Measurements from ENCODE around the gene ARGLU1. TPM values are rescaled to one million over a fixed set of nuclear protein-coding genes. Genes with fewer than 3 reads are reported as not detected.

The ARGLU1 gene
- total RNA-seq, 1 donor from 2014 or later, result 150 TPM

DNA sequence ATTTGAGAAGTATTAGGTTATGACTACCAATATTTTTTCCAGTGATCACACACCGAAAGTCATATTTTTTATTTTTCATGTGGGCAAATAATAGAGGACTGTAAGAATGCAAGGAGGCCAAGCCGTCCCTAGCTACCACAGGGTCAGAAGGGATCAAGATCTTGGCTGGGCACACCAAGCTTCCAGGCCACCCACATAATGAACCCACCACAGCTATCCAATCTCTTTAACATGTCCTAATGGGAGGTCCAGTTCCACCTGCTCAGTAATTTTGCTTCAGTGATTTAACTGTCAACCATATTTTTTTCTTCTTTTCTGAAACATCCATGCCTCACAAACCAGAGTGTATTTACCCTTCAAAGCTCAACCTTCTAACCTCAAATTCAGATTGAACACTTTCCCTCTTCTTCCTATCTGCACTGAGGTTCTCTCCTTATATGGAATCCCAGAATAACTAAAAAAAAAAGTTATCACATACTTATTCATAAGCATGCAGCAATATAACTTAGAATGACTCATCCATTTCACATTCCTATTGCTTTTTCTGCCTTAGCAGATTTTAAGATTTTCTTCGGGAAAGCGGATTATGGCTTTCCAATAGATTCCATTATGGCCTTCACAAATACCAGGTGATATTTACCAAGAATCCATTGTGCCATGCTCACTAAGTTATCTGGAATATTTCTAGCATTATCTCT is 12.2 kb downstream of the ARGLU1 start:
- no peak for DNase-seq (ENCODE audit: low spot score)
- intact Hi-C loops (cut with DNase I), result no loop called here

DNA sequence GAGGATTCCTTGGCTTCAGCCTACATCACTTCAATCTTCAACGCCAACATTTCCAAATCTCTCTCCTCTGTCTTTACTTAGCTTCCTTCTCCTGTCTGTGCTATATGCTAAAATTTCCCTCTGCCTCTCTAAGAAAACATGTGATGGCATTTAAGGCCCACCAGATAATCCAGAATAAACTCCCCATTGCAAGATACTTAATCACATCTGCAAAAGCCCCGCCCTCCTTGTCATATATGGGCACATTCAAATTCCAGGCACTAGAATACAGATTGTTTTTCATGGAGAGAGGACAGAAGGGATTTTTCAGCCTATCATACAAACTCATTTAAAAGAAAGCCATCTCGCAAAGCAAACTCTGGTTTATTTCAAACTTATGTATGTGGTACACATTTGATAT is 16.2 kb downstream of the ARGLU1 start:
- ATAC-seq (no peak), DNase-seq (ENCODE audit: low spot score) (no peak)
- intact Hi-C loops (cut with DNase I), result no loop called here

More for the DNA sequence above, 12.2 kb downstream of the ARGLU1 start:
- ATAC-seq, result peak; percentile 49

DNA sequence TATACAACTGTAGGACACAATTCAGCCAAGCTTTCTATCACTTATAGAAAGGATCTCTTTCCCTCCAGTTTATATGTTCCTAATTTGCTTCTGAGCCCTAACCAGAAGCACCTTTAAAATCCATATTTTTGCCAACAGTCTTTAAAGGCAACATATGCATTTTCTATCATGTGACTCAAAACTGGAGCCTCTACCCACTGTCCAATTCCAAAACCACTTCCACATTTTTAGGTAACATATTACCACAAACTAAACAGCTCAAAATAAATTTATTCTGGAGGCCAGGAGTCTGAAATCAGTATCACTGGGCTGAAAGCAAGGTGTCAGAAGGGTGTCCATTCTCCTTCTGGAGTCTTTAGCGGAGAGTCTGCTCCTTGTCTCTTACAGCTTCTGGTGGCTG is 16.6 kb downstream of the ARGLU1 start:
- ATAC-seq, result no peak
- DNase-seq (ENCODE audit: low spot score), result no peak
- intact Hi-C loops (cut with DNase I), result no loop called here

DNA sequence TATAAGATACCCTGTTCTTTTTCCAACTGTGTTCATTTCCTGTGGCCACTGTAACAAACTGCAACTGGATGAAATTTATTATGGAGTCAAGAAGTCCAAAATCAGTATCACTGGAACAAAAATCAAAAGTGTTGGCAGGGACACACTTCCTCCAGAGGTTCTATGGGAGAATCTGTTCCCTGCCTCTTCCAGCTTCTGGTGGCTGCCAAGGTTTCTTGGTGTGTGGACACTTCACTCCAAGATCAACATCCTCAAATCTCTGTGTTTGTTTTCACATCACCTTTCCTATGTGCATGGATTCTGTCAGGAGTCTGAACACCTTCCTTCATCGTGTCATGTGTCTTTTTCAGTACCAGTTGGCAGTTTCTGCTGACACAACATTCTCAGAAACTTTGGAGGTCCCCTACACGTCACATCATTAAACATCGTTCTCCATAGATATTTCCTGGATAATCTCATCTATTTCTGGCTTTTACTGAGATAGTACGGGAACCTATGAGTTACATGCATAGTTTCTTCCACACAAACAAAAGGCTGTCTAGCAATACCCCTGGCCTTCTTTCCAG is 17.3 kb downstream of the ARGLU1 start:
- peak; percentile 41 for ATAC-seq

DNA sequence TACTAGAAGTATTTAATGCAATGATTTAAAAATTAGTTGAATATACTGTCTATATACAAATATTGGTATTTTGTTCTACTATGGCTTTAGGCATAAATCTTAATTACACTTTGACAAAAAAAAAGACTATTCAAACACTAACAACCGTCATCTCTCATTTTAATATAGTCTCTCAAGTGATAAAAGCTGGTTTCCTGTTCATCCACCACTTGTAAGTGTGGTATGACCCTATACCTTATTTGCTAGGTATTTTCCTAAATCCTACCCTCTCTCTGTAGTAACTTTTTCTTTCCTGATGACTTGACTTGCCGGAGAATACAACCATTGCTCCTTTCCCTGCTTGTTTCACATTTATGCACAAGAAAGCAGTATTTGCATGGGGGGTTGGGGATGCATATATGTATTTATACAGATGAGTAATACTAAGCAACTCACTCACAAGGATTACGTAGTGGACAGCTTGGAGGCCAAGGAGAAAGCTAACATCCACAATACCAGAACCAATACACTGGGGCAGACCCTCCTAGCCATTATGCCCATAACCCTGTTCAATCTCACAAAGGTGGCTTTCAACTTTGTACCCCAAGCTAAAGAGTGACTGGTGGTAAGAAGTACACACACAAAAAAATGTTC is 19.8 kb downstream of the ARGLU1 start:
- DNase-seq (ENCODE audit: low spot score), result no peak
- no peak for ATAC-seq
- intact Hi-C loops (cut with DNase I), result no loop called here

More for the DNA sequence above, 17.3 kb downstream of the ARGLU1 start:
- DNase-seq (ENCODE audit: low spot score), result no peak
- intact Hi-C loops (cut with DNase I), result no loop called here

DNA sequence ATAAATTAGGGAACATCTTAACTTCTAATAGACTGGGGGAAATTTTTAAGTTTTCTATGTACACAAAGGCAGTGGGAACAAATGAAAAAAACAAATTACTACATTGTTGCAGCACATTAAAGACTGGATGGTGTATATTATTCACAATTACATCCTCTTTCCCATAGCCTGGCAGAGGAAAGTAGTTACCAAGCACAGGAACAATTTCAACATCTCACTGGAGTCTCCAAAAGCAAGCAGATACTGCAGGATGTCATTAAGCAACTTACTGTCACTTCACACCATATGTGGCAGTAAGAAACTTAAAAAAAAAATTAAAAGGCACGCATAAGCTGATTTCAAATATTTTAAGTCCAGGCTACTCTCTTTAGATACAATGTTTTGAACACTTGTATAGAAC is 26.1 kb downstream of the ARGLU1 start:
- ATAC-seq, result no peak

DNA sequence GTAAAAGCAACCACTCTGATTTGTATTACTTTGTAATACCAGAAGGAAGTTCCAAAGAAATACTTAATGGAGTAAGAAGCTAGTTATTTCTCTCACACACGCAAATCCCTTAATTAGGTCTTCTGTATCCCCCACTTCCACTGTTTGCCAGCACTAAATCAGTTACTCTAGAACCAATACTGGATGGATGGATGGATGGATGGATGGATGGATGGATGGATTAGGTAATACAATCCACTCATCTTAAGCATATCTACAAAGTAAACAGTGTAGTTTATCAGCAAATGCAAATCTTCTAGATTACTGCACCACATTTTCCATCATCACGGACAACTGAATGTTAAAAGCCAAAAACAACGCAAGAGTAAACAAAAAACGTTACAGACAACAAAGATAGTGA is 27.3 kb downstream of the ARGLU1 start:
- ATAC-seq, result no peak
- intact Hi-C loops (cut with DNase I), result no loop called here

More for the DNA sequence above, 26.1 kb downstream of the ARGLU1 start:
- intact Hi-C loops (cut with DNase I), result no loop called here
- no peak for DNase-seq (ENCODE audit: low spot score)

DNA sequence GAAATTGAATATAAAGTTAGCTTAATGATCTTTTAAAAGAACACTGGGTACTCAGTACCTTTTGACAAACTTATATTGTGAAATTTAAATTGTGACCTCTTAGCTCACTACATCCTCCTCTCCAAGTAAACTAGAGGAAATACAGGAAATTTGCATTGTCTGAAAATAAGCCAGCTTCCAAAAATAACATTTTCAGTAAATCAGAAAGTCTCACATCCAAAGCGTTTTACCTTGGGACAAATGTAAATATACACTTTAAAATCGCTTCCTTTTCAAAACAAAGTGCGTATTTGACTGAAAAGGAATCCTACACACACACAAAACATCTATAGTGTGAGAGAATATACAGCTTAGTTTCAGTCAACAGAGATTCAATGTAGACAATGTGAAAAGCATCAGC is 30.4 kb downstream of the ARGLU1 start:
- intact Hi-C loops (cut with DNase I), result no loop called here
- no peak for ATAC-seq

More for the DNA sequence above, 27.3 kb downstream of the ARGLU1 start:
- DNase-seq (ENCODE audit: low spot score), result no peak

DNA sequence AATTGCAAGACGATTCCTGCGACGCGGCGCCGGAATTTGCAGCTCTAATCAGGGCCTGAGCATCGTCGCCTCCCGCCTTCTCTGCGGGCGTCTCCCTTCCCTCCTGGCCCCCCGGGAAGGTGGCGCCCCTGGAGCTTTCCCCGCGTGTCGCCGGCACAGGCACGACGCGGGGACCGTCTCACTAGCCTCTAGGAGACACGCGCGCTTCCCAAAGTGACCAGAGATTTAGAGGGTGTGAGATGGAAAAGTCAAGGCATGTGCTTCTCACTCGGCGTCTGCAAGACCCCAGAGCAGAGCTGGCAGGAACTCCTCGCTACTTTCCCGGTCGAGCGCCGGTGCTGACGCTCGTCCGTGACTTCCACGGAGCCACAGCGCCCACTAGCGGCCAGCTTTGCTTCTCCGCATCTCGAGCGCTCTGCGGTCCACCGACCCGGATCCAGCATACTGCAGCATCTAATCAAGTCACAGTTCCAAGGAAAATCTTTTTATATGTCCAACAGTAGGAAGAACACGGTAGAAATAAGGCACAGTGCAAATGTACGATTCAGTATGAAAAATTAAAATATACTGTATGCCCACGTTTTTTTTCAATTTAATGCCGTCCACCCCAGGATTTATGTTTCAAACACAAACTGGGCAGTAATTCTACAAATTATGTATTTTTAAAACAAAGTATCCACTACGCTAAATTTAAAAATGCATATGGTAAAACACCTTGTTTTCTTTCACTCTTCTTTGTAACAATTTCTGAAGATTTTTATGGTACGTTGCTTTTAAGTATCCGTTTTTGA is 31.5 kb downstream of the ARGLU1 start:
- peak; percentile 97 for DNase-seq (ENCODE audit: low spot score)
- peak; percentile 85 for ATAC-seq
- intact Hi-C loops (cut with DNase I), result no loop called here

More for the DNA sequence above, 30.4 kb downstream of the ARGLU1 start:
- no peak for DNase-seq (ENCODE audit: low spot score)

DNA sequence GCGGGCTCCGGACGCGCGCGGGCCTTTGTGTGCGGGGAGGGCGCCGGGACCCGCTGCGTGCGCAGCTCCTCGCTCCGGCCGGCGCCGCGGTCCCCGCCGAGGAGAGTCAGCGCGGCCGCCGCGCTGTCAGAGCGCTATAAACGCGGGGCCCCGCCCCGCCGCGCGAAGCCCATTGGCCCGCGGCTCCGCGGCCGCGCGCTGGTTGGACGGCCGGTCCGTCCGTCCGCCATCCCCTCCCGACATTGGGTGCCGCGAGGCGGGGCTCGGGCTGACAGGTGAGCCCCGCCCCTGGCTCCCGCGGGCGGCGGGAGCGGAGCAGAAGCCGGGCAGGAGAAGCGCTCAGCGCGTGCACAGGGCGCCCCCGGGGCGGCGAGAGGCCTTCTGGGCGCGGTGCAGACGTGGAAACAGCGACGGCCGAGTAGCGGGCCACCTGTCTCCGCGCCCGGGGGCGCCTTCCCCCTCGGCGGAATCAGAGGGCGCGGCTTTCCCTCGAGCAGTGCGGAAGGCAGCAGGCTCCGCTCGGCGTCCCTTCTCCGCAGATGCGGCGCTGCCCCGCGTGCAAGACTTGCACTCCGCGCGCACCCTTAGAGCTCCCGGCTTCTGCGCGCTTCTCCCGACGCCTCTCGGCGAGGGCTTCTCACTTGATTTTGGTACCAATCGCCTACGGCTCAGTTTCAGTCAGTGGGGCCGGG is 32.2 kb downstream of the ARGLU1 start, which contains the start of gene EFNB2:
EFNB2 (minus strand) TSS at position 111 of the 692 bp plus-strand sequence. CDS start 698 bp downstream, outside the sequence.
- ATAC-seq (peak; percentile 92), DNase-seq (ENCODE audit: low spot score) (peak; percentile 90)
- intact Hi-C loops (cut with DNase I), result no loop called here

DNA sequence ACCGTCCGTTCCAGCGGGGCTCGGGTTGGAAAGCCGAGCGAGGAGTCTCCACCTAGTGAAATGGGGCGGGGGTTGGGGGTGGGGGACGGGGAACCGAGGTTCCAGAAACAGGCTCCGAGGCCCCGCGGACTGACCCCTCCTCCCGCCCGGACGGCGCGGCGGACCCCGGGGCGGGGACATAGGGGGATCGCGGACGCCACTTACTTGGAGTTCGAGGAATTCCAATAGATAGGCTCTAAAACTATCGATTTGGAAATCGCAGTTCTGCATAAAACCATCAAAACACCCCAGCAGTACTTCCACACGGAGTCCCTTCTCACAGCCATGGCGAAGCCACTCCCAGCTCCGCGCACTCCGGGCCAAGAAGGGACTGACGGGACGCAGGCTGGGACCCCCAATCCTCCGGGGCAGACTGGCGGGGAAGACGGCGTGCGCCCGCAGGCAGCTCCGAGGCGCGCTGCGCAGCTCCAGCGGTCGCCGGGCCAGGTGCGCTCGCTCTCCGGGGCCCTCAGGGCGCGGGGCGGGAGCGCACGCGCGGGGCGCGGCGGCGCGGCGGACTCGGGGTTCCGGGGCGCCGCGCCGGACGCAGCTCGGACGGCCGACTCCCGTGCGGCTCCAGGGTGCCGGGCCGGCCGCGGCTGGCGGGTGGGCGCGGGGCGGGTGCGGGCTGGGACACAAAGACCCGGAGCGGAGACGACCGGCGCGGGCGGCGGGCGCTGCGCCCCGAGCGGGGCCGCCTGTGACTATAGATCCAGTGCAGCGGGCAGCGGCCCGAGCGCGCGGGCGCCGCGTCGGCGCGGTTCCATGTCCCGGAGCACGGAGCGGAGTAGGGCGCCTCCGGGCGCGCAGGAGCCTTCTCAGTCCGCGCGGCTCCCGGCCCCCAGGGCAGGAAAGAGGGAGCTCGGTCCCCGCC is 33.0 kb downstream of the ARGLU1 start:
- intact Hi-C loops (cut with DNase I), result no loop called here
- DNase-seq (ENCODE audit: low spot score), result no peak
- no peak for ATAC-seq

DNA sequence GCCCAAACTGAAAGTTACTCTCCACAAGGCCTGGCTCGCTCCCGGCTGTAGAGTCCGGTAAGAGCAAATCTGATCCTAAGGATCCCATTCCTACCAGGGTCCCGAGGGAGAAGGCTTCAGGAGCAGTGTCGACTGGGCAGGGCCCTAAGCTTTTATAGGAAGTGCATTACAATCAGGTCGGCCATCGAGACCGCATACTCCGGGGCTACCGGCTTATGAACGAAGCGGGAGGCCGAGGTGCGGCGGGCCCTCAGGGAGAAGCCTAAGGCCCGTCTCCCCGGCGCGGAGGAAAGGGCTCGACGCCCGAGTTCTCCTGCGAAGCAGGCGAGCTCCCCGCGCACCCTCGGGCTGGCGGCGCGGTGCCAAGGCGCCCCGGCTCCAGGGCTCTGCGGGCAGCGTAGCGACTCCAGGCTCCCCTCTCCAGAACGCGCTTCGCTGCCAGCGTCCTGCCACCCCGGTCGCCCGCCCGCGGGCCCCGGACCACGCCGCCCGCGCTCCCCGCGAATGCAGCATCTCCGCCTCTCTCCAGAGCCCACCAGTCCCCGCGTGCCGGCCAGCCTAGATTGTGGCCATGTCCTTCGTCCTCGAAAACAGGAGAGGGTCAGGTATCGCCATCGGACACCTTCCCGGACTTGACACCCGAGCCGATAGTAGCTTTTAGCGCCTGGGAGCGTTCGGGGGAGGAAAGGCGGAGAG is 33.8 kb downstream of the ARGLU1 start:
- intact Hi-C loops (cut with DNase I), result no loop called here
- ATAC-seq, result peak; percentile 25
- DNase-seq (ENCODE audit: low spot score), result peak; percentile 70

DNA sequence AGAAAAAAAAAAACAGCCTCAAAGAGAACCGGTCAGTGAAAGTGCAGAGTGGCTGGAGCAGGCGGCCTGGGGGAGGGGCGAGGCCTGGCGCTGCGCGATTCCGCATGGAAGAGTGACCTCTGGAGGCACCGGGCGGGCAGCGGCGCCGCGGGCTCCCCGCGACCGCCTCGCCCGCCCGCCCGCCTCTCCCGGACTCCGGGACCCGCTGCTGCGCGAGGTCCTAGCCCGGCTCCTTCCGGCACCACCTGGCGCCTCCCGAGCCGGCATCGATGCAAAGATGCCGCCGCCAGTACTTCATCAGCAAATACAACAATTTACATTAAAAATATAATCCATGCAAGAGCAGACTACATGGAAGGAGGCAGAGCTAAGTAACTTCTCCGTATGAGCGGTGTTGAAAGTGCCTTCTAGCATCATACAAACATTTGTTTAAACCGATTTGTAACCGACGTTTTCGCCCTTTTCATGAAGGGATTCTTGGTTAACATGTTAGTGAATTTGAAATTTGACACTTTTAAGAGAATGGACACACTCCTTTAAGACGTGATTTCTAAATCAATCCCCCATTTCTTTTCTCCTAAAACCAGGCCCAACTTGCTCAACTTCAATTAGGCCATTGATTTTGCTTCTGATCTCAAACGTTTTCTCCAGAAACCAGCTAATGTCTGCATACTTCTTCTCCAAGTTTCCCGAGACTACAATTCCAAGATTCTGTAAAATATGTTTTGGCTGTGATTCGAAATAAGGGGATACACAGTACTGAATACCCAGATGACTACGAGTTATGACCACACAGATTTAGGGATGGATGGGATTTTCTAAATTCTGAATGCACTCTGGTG is 34.6 kb downstream of the ARGLU1 start:
- DNase-seq (ENCODE audit: low spot score) (peak; percentile 92), ATAC-seq (peak; percentile 83)
- intact Hi-C loops (cut with DNase I), result no loop called here

DNA sequence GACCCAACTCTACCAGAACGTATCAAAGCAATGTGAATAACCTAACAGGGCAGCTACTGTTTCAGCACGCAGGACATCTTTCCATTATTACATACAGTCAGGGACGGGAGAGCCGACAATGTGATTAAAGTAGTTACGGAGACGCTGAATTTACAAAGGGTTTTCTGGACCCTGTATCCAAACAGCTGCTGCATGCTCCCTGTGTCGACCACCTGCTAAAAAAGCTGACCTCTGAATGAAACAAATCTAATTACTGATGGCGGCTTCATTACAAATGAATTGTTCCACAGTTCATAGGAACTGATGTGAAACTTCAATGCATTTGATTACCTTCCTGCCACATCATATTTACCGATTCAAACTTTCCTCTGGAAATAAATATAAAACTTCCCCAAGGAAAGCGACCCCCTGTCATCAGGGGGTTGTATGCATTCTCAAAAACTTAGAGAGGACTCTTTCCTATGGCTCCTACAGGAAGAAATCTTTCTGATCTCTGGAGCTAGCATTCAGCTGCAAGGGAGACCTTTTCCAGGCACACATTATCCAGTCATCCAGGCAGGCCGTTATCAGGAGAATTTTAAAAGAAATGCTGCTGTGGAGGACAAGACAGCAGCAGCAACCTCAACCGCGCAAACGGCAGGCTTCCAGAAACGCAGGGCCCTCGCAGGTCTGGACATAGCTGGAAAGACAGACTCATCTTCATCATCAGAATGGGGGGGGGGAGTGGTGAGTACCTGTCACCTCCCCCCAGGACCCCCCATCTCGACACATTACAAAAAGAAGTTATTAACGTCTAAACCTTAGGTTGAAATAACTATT is 35.6 kb downstream of the ARGLU1 start:
- intact Hi-C loops (cut with DNase I), result no loop called here
- DNase-seq (ENCODE audit: low spot score) (no peak), ATAC-seq (no peak)

DNA sequence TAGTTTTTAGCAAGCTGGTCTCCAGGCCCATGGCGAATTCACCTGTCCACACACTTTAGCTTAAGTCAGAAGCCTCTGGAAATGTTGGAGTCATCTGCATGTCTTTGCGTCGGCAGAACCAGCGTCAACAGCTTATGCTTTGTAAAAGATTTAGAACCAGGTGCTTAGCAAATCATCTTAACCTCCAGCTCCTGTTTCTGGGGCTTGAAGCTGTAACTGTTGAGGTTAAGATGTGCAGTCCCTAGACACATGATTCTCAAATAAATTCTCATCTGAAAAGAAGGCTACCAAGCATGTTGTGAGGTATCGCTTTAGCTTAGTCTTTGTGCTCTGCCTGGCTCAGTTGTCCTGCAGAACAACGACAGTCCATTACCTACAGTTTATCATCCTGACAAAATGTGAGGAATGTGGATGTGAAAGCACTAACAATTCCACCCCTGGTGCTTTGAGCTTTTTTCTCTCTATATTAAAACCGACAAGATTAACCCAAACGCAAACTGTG is 36.9 kb downstream of the ARGLU1 start:
- intact Hi-C loops (cut with DNase I), result no loop called here
- ATAC-seq (no peak), DNase-seq (ENCODE audit: low spot score) (no peak)
